ENCODE results near the gene EHD4. TPM values are rescaled to one million over a fixed set of nuclear protein-coding genes. Genes with fewer than 3 reads are reported as not detected.

EHD4 gene
- total RNA-seq, 3 donors from 2014 or later = 26.4 to 39.0 (median 35.0) TPM

DNA sequence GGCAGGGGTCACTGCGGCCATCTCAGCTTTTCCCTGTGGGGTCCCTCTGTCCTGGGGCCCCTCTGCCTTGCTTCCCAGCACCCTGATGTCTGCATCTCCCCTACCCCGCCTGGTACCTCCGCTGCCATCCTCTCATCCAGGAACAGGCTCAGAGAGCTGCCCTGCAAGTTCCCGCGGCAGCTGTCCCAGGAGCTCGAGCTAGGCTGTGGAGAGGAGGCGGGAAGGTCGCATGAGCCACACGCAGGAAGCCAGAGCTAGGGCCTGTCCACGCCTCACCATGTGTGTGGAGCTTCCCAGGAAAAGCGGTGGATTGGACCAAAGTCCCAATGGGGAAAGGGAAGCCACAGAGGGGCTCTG is 121.2 kb downstream of the EHD4 start:
- ATAC-seq = no peak
- Histone ChIP-seq H3K36me3 (ENCODE audit: low read depth) (no peaks in the 10 kb centered on the region), H3K4me1 (ENCODE audit: low read depth) (no peaks in the 10 kb centered on the region), H3K4me3 (no peak overlapping the region), H3K9me3 (no peaks in the 10 kb centered on the region)
- intact Hi-C loops (cut with DNase I, micrococcal nuclease) = no loop called here
- TF ChIP-seq, protein P1, sequence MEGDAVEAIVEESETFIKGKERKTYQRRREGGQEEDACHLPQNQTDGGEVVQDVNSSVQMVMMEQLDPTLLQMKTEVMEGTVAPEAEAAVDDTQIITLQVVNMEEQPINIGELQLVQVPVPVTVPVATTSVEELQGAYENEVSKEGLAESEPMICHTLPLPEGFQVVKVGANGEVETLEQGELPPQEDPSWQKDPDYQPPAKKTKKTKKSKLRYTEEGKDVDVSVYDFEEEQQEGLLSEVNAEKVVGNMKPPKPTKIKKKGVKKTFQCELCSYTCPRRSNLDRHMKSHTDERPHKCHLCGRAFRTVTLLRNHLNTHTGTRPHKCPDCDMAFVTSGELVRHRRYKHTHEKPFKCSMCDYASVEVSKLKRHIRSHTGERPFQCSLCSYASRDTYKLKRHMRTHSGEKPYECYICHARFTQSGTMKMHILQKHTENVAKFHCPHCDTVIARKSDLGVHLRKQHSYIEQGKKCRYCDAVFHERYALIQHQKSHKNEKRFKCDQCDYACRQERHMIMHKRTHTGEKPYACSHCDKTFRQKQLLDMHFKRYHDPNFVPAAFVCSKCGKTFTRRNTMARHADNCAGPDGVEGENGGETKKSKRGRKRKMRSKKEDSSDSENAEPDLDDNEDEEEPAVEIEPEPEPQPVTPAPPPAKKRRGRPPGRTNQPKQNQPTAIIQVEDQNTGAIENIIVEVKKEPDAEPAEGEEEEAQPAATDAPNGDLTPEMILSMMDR (IDR thresholded peaks at IDR 0.05) = no peak
- no peak for DNase-seq

DNA sequence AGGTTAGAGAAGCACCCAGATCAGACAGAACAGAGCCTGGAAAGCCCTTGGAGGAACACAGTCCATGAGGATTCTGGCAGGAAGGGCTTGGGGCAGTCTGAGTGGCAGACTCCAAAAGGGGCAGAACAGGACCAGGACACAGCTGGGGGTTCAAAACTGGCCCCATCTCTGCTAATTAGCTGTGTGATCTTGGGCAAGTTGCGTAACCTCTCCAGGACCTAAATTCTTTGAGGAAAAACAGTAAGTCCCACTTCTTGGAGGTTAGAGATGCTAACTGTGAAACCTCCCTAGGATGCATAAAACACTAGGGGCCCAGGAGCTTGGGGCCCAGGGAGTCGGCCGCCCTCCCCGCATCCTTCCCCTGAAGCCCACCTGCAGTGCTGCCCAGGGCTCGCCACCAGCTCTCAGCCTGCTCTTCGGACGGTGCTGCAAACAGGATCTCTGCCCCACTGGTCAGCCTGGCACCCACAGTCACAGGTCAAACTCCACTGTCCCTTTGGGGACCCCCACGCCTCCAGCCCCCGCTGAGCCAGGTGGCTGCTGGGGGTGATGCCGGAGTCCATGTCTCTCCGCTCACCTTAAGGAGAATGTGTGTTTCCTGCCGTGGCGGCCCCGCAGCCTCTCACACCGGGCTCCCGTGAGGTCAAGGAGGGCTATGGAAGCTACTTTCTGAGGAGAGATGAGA is 121.7 kb downstream of the EHD4 start:
- Histone ChIP-seq H3K4me1 (ENCODE audit: low read depth) (no peaks in the 10 kb centered on the region), H3K9me3 (no peaks in the 10 kb centered on the region), H3K4me3 (no peak overlapping the region), H3K36me3 (ENCODE audit: low read depth) (no peaks in the 10 kb centered on the region)
- intact Hi-C loops (cut with DNase I, micrococcal nuclease) = no loop called here
- TF ChIP-seq, protein P1 (IDR thresholded peaks at IDR 0.05) = no peak
- no peak for ATAC-seq
- no peak for DNase-seq

DNA sequence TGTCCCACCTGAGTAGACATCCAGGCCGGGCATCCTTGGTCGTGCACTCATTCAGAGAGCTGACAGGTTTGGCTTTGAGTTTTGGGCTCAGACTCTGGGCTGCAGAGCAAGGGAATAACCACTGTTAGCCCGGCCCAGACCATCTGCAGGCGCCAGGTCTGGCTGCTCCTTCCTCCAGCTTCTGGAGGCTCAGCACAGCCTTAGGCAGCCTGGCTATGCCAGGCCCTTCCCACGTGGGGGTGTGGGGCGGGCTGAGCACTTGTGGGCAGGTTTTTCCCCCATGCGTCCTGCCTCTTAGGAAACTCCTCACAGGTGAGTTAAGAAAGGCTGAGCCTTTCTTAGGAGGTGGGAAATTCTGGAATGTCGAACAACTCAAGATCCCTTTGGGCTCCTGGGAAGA is 122.5 kb downstream of the EHD4 start:
- intact Hi-C loops (cut with DNase I, micrococcal nuclease) = no loop called here
- DNase-seq (no peak), ATAC-seq (no peak)
- no peaks in the 10 kb centered on the region for H3K9me3 ChIP-seq
- H3K4me1 ChIP-seq (ENCODE audit: low read depth) = no peaks in the 10 kb centered on the region
- no peak overlapping the region for H3K4me3 ChIP-seq
- TF ChIP-seq, protein P1 (IDR thresholded peaks at IDR 0.05) = no peak
- H3K36me3 ChIP-seq (ENCODE audit: low read depth) = no peaks in the 10 kb centered on the region

DNA sequence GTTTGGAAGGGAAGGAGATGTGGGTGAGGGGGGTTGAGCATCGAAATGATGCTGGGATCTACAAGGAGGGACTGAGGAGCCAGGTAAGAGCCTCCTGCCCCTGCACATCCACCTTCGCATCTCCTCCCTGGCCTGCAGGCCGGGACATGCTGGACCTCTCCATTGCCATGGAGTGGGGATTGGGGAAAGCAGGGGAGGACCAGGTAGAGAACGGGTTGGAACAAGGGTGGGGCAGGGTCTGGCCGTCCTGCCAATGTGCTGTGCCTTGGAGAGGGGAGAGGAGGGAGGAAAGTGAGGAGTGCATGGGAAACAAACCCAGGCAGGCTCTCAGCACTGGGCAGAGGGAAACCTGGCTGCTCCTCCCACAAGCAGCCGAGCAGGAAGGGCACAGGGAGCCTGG is 123.2 kb downstream of the EHD4 start:
- H3K4me3 ChIP-seq = no peak overlapping the region
- H3K4me1 ChIP-seq (ENCODE audit: low read depth) = no peaks in the 10 kb centered on the region
- H3K36me3 ChIP-seq (ENCODE audit: low read depth) = no peaks in the 10 kb centered on the region
- TF ChIP-seq, protein P1 (IDR thresholded peaks at IDR 0.05) = no peak
- no peaks in the 10 kb centered on the region for H3K9me3 ChIP-seq
- DNase-seq = no peak
- no peak for ATAC-seq
- intact Hi-C loops (cut with DNase I, micrococcal nuclease) = no loop called here

DNA sequence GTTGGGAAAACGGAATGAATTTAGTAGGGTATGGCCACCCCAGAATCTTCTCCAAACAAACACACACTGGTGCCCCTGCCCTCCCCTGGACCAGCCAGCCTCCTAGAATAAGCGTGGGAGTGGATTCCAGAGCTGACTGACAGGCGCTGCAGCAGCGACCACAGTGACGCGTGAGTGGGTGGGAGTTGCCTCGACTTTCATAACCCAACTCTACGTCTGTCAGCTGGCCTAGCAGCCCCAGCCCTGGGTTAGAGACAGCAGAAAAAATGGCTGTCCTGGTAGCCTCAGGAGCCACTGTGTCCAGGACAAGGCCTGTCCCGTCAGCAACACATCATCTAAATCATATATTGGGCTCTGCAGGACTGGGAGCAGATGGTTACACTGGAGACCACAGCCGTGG is 123.7 kb downstream of the EHD4 start:
- Histone ChIP-seq H3K9me3 (no peaks in the 10 kb centered on the region), H3K4me3 (no peak overlapping the region), H3K36me3 (ENCODE audit: low read depth) (no peaks in the 10 kb centered on the region), H3K4me1 (ENCODE audit: low read depth) (no peaks in the 10 kb centered on the region)
- ATAC-seq = no peak
- TF ChIP-seq, protein P1 (IDR thresholded peaks at IDR 0.05) = no peak
- intact Hi-C loops (cut with DNase I, micrococcal nuclease) = no loop called here
- DNase-seq = no peak

DNA sequence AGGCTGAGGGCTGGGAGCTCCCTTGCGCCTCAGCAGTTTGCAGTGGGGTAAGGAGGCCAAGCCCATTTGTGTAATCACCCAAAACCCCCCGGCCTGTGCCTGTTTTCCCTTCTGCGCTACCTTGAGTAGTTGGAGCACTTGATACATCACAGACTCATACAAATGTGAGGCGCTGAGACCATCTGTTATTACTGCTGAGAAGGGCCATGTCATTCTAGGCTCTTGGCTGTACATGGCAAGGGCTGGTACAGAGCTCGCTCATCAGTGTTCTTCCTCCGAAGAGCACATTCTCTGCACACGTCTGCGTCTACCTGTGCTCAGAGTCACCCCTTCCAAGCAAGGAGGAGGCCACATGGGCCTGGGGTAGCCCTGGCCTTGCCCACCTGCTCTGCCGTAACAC is 124.4 kb downstream of the EHD4 start:
- DNase-seq (no peak), ATAC-seq (no peak)
- Histone ChIP-seq H3K36me3 (ENCODE audit: low read depth) (no peaks in the 10 kb centered on the region), H3K4me3 (no peak overlapping the region), H3K9me3 (no peaks in the 10 kb centered on the region), H3K4me1 (ENCODE audit: low read depth) (no peaks in the 10 kb centered on the region)
- TF ChIP-seq, protein P1 (IDR thresholded peaks at IDR 0.05) = no peak
- intact Hi-C loops (cut with DNase I, micrococcal nuclease) = no loop called here
